PFSK-1 (cell line): ENCODE results near the gene SRD5A3.

ENCODE experiments used
- FOXP2 ChIP-seq: optimal IDR thresholded peaks from 2 replicates; pipeline ENCODE3; 2011; ENCODE audit warnings: borderline replicate concordance, control low read depth, inconsistent platforms; ENCODE audit not compliant: insufficient read depth; ENCODE audit errors: extremely low read length, extremely low read depth
- POLR2AphosphoS5 ChIP-seq: IDR thresholded peaks from 2 replicates; pipeline ENCODE4 v1.6.1; 2012; ENCODE audit warnings: low read depth, mild to moderate bottlenecking, control low read depth, low read length, moderate library complexity
- SIN3A ChIP-seq: IDR thresholded peaks from 2 replicates; pipeline ENCODE4 v1.6.1; 2012; ENCODE audit warnings: mild to moderate bottlenecking, low read length, moderate library complexity, borderline replicate concordance; ENCODE audit not compliant: insufficient read depth
- TAF1 ChIP-seq: IDR thresholded peaks from 2 replicates; pipeline ENCODE4 v1.6.1; 2012; ENCODE audit warnings: low read length, control low read depth, borderline replicate concordance; ENCODE audit not compliant: insufficient read depth
- TF ChIP-seq, protein P1 (sequence below), 2 experiments: IDR thresholded peaks; 2 replicates each; pipeline versions ENCODE4 v1.6.1 to v1.8.0; 2011 to 2012; ENCODE audit warnings: low read depth in 2 of 2, low read length in 2 of 2, control low read depth in 1 of 2, inconsistent platforms in 1 of 2, mild to moderate bottlenecking in 1 of 2, moderate library complexity in 1 of 2; ENCODE audit not compliant: insufficient read depth in 1 of 2

DNA sequence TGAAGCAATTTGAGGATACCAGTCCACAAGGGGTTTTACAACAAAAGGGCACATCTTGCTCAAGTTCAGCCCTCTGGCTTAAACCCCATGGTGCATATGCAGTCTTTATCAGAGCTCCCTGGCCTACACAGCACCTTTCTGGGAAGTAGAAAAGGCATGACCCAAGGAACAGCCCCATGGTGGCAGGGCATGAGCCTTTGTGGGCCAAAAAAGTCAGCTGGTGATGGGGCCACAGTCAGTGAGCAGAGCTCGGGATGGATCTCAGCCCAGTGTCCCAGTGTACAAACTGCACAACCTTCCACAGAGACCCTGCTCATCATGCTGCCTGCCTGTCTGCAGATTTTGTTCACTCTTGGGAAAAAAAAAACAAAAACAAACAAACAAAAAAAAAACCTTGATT lies 27.4 kb downstream of the SRD5A3 start:
- TF ChIP-seq POLR2AphosphoS5 (no peak), SIN3A (no peak), TAF1 (no peak), FOXP2 (no peak)
- TF ChIP-seq, protein P1, sequence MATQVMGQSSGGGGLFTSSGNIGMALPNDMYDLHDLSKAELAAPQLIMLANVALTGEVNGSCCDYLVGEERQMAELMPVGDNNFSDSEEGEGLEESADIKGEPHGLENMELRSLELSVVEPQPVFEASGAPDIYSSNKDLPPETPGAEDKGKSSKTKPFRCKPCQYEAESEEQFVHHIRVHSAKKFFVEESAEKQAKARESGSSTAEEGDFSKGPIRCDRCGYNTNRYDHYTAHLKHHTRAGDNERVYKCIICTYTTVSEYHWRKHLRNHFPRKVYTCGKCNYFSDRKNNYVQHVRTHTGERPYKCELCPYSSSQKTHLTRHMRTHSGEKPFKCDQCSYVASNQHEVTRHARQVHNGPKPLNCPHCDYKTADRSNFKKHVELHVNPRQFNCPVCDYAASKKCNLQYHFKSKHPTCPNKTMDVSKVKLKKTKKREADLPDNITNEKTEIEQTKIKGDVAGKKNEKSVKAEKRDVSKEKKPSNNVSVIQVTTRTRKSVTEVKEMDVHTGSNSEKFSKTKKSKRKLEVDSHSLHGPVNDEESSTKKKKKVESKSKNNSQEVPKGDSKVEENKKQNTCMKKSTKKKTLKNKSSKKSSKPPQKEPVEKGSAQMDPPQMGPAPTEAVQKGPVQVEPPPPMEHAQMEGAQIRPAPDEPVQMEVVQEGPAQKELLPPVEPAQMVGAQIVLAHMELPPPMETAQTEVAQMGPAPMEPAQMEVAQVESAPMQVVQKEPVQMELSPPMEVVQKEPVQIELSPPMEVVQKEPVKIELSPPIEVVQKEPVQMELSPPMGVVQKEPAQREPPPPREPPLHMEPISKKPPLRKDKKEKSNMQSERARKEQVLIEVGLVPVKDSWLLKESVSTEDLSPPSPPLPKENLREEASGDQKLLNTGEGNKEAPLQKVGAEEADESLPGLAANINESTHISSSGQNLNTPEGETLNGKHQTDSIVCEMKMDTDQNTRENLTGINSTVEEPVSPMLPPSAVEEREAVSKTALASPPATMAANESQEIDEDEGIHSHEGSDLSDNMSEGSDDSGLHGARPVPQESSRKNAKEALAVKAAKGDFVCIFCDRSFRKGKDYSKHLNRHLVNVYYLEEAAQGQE (IDR thresholded peaks at IDR 0.05; ENCODE audit: insufficient read depth in 1 of 2, low read depth in 2 of 2, low read length in 2 of 2), result no peak
